Tibial nerve (tissue), 4 donors: ENCODE measurements around the gene PRELP. TPM values are rescaled to one million over a fixed set of nuclear protein-coding genes. Genes with fewer than 3 reads are reported as not detected.

Source experiments
- DNase-seq, 2 donors: peaks; one replicate each; pipeline ENCODE4 v3.0.0-alpha.2; 2019; ENCODE audit warnings: low spot score in 2 of 2
- H3K27ac ChIP-seq, 4 donors: fragments of 200-600 bp; sonication (generic) in 3 of 4; one replicate each; pipeline ENCODE4 v1.5.1; 2017 to 2019; ENCODE audit warnings: mild to moderate bottlenecking in 1 of 4
- H3K27me3 ChIP-seq, 2 donors: fragments of 200-600 bp; sonication (generic) in 1 of 2; one replicate each; pipeline versions ENCODE4 v1.5.1 to v1.6.0; 2017 to 2019
- H3K36me3 ChIP-seq, 3 donors: fragments of 200-600 bp; sonication (generic); one replicate each; pipeline ENCODE4 v1.5.1; 2018 to 2019
- H3K4me1 ChIP-seq, 4 donors: fragments of 200-600 bp; sonication (generic) in 3 of 4; one replicate each; pipeline ENCODE4 v1.5.1; 2017 to 2019
- H3K4me3 ChIP-seq, 4 donors: fragments of 200-600 bp; sonication (generic) in 3 of 4; one replicate each; pipeline ENCODE4 v1.5.1; 2017 to 2019; ENCODE audit warnings: mild to moderate bottlenecking in 1 of 4, moderate library complexity in 1 of 4
- H3K9me3 ChIP-seq, 4 donors: fragments of 200-600 bp; sonication (generic) in 3 of 4; one replicate each; pipeline ENCODE4 v1.5.1; 2017 to 2019
- CTCF ChIP-seq, 5 experiments: fragments of 200-600 bp in 3 of 5; fragments of 450-650 bp in 2 of 5; sonication (generic) in 3 of 5; IDR thresholded peaks; one replicate each; pipeline ENCODE4 v1.5.1; 2016 to 2019; ENCODE audit warnings: antibody characterized with exemption in 5 of 5, mild to moderate bottlenecking in 3 of 5, moderate library complexity in 2 of 5
- EP300 ChIP-seq, 2 donors: sonication (generic); formaldehyde crosslinking; IDR thresholded peaks; one replicate each; pipeline ENCODE4 v1.6.1; 2017; ENCODE audit warnings: antibody characterized with exemption in 2 of 2, mild to moderate bottlenecking in 1 of 2
- POLR2A ChIP-seq, 2 donors: fragments of 450-650 bp; IDR thresholded peaks; one replicate each; pipeline ENCODE4 v1.6.1; 2017; ENCODE audit warnings: antibody characterized with exemption in 2 of 2, mild to moderate bottlenecking in 2 of 2, moderate library complexity in 2 of 2
- WGBS, 2 donors: methylation state at CpG; one replicate each; pipeline ENCODE4 v1.1.5; 2018; 5-methylcytosine and 5-hydroxymethylcytosine counted together
- total RNA-seq, 4 donors: library from RNA; depleted of rRNA; stranded (reverse); fragments of >200 nt; gene quantifications; one replicate each; pipeline ENCODE4 v1.1.0, GENCODE V29; 2016

Gene PRELP
- total RNA-seq, 4 donors from 2014 or later, result 108 to 291 (median 153) TPM

DNA sequence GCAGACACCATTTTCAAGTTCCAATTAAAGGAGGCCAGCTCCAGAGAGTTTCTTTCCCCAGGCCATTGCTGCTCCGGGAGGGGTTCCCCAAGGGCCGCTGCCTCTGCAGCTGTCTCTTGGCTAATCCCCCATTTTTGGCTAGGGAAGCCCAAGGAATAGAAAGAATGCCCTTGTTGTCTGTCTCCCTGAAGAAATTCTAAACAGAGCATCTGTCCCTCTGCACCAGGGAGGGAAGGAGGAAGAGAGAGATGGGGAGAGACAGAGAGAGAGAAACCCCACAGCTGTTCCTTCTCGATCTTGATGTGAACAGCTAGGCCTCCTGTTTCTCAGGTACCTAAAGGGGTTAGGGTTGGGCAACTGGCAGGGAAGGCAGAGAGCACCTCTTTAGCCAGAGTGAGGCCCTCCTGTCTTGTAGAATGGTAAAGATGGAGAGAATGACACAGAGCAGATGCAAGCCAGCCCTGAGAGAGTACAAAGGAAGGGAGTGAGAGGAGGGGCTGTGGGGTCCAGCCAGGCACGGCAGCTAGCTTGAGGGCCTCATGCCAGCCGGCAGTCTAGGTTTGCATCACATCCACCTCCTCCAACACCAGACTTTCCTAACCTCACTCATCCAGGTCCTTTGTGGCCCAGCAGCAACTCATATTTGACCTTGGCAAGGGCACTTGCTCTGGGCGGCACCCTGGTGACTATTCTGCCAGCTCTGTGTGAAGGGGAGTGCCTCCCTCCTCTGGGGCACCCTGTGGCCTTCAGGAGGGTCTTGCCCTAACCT lies 31.4 kb downstream of the PRELP start:
- no peak for TF ChIP-seq POLR2A (IDR thresholded peaks at IDR 0.05)
- TF ChIP-seq CTCF (IDR thresholded peaks at IDR 0.05), result no peak
- TF ChIP-seq EP300 (IDR thresholded peaks at IDR 0.05), result no peak
- no peak overlapping the region for H3K4me3 ChIP-seq
- peak overlapping the region in 3 of 4 donors; percentile 52 to 81 (median 78) for H3K27ac ChIP-seq
- 32 to 41% methylated on average over 6 of the region's 6 CpGs for WGBS, 2 donors
- no peaks in the 10 kb centered on the region for H3K36me3 ChIP-seq
- H3K9me3 ChIP-seq, result no peaks in the 10 kb centered on the region
- no peak for DNase-seq
- no peaks in the 10 kb centered on the region for H3K27me3 ChIP-seq
- H3K4me1 ChIP-seq, result peaks cover 0 to 48% (median 23%) of the 10 kb centered on the region in 4 donors

- no peak overlapping the region for H3K4me3 ChIP-seq
- peaks cover 0 to 55% (median 27%) of the 10 kb centered on the region in 4 donors for H3K4me1 ChIP-seq
- no peak for DNase-seq
- H3K27me3 ChIP-seq, result no peaks in the 10 kb centered on the region
- 8 to 14% methylated on average over 1 of the region's 1 CpG for WGBS, 2 donors
- H3K27ac ChIP-seq, result peak overlapping the region in 3 of 4 donors; percentile 15 to 81 (median 78)
- H3K36me3 ChIP-seq, result no peaks in the 10 kb centered on the region
- TF ChIP-seq POLR2A (IDR thresholded peaks at IDR 0.05) (no peak), EP300 (IDR thresholded peaks at IDR 0.05) (no peak), CTCF (IDR thresholded peaks at IDR 0.05) (no peak)
- H3K9me3 ChIP-seq, result no peaks in the 10 kb centered on the region
Observed at GRCh38 chr1:203507759-203508158, 32.2 kb downstream of the PRELP start.

- WGBS, 2 donors, result 54 to 58% methylated on average over 10 of the region's 10 CpGs
- no peak for DNase-seq
- peak in 1 of 5 experiments; percentile 17 for TF ChIP-seq CTCF (IDR thresholded peaks at IDR 0.05)
- no peak for TF ChIP-seq EP300 (IDR thresholded peaks at IDR 0.05)
- TF ChIP-seq POLR2A (IDR thresholded peaks at IDR 0.05), result no peak
- Histone ChIP-seq H3K27me3 (no peaks in the 10 kb centered on the region), H3K4me3 (no peak overlapping the region), H3K4me1 (peaks cover 0 to 63% (median 33%) of the 10 kb centered on the region in 4 donors), H3K9me3 (no peaks in the 10 kb centered on the region), H3K36me3 (no peaks in the 10 kb centered on the region), H3K27ac (peak overlapping the region in 3 of 4 donors; percentile 52 to 81 (median 78))
Observed at GRCh38 chr1:203508463-203509073, 33.0 kb downstream of the PRELP start.

DNA sequence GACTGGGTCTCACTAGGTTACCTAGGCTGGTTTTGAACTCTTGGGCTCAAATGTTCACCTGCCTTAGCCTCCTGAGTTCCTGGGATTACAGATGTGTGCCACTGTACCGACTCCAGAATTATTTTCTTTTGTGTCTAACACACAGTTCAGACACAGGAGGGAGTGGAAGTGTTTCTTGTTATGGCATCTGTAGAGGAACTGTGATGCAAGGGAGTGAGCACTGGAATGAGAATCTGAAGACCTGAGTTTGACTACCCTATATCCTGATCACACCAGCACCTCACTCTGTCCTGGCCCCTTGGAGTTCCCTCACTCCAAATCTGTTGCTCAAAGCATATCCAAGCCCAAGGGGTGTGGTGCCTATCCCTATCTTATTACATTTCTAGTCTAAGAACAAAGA lies 33.5 kb downstream of the PRELP start:
- Histone ChIP-seq H3K27ac (peak overlapping the region in 3 of 4 donors; percentile 52 to 81 (median 78)), H3K4me3 (no peak overlapping the region), H3K27me3 (no peaks in the 10 kb centered on the region), H3K36me3 (no peaks in the 10 kb centered on the region), H3K9me3 (no peaks in the 10 kb centered on the region), H3K4me1 (peaks cover 0 to 63% (median 33%) of the 10 kb centered on the region in 4 donors)
- WGBS, 2 donors, result 50 to 64% methylated on average over 1 of the region's 1 CpG
- TF ChIP-seq EP300 (IDR thresholded peaks at IDR 0.05) (no peak), POLR2A (IDR thresholded peaks at IDR 0.05) (no peak), CTCF (IDR thresholded peaks at IDR 0.05) (no peak)
- no peak for DNase-seq

GRCh38 chr1:203511513-203511912 lies 35.9 kb downstream of the PRELP start:
- Histone ChIP-seq H3K4me3 (no peak overlapping the region), H3K36me3 (no peaks in the 10 kb centered on the region), H3K27ac (no peak overlapping the region), H3K9me3 (no peaks in the 10 kb centered on the region), H3K27me3 (no peaks in the 10 kb centered on the region), H3K4me1 (peaks cover 0 to 52% (median 33%) of the 10 kb centered on the region in 4 donors)
- TF ChIP-seq CTCF (IDR thresholded peaks at IDR 0.05), result no peak
- no peak for TF ChIP-seq EP300 (IDR thresholded peaks at IDR 0.05)
- no peak for TF ChIP-seq POLR2A (IDR thresholded peaks at IDR 0.05)
- 56 to 66% methylated on average over 6 of the region's 6 CpGs for WGBS, 2 donors
- DNase-seq, result no peak
